GM21526 (cell line): ENCODE measurements around the gene LTBP2.

Experiments
- ATAC-seq: cut with Tn5 transposase; IDR thresholded peaks from one replicate; pipeline ENCODE4 v1.9.1; 2021; ENCODE audit warnings: moderate library complexity; ENCODE audit not compliant: unreplicated experiment, low FRiP score

LTBP2 gene

GRCh38 chr14:74611650-74612349 is at the start of gene LTBP2:
Gene LTBP2 (minus strand): TSS chr14:74612237. CDS start chr14:74611944, 293 bp downstream.
- ATAC-seq, result no peak

- no peak for ATAC-seq
These were observed 48.8 kb upstream of the LTBP2 start for GRCh38 chr14:74660863-74661262.

GRCh38 chr14:74660167-74660566 is 48.1 kb upstream of the LTBP2 start:
- no peak for ATAC-seq

- ATAC-seq, result no peak
These were observed 46.6 kb upstream of the LTBP2 start for GRCh38 chr14:74658535-74659131.

GRCh38 chr14:74656964-74657363 is 44.9 kb upstream of the LTBP2 start:
- no peak for ATAC-seq

- no peak for ATAC-seq
These were observed 43.8 kb upstream of the LTBP2 start for GRCh38 chr14:74655599-74656395.

- ATAC-seq, result no peak
These were observed 42.9 kb upstream of the LTBP2 start for GRCh38 chr14:74654931-74655330.

GRCh38 chr14:74653386-74654138 is 41.5 kb upstream of the LTBP2 start:
- no peak for ATAC-seq

- no peak for ATAC-seq
These were observed 40.5 kb upstream of the LTBP2 start for GRCh38 chr14:74652541-74652940.

GRCh38 chr14:74650927-74651686 is 39.1 kb upstream of the LTBP2 start:
- ATAC-seq, result no peak

GRCh38 chr14:74649673-74650072 is 37.6 kb upstream of the LTBP2 start:
- no peak for ATAC-seq

GRCh38 chr14:74649167-74649566 is 37.1 kb upstream of the LTBP2 start:
- no peak for ATAC-seq

- no peak for ATAC-seq
These were observed 36.6 kb upstream of the LTBP2 start for GRCh38 chr14:74648601-74649000.

- ATAC-seq, result no peak
These were observed 35.8 kb upstream of the LTBP2 start for GRCh38 chr14:74647678-74648461.

GRCh38 chr14:74647061-74647677 is 35.1 kb upstream of the LTBP2 start:
- no peak for ATAC-seq

- ATAC-seq, result no peak
These were observed 33.9 kb upstream of the LTBP2 start for GRCh38 chr14:74645756-74646470.

GRCh38 chr14:74645244-74645643 is 33.2 kb upstream of the LTBP2 start:
- no peak for ATAC-seq
